AG09309 (cell line): ENCODE results near the gene LSM14B.

Experiments used
- DNase-seq: peaks from one replicate; pipeline ENCODE4 v3.0.0-alpha.2; 2010; ENCODE audit warnings: low read depth
- H3K4me3 ChIP-seq: 2 replicates; pipeline ENCODE4 v1.5.1; 2011; ENCODE audit warnings: mild to moderate bottlenecking, low read depth, low read length, moderate library complexity; ENCODE audit not compliant: control insufficient read depth
- TF ChIP-seq, protein P1 (sequence below): IDR thresholded peaks from 2 replicates; pipeline ENCODE4 v1.5.1; 2011; ENCODE audit warnings: mild to moderate bottlenecking, low read depth, low read length, inconsistent platforms; ENCODE audit not compliant: insufficient read depth, control insufficient read depth; ENCODE audit errors: missing control alignments

Gene LSM14B

DNA sequence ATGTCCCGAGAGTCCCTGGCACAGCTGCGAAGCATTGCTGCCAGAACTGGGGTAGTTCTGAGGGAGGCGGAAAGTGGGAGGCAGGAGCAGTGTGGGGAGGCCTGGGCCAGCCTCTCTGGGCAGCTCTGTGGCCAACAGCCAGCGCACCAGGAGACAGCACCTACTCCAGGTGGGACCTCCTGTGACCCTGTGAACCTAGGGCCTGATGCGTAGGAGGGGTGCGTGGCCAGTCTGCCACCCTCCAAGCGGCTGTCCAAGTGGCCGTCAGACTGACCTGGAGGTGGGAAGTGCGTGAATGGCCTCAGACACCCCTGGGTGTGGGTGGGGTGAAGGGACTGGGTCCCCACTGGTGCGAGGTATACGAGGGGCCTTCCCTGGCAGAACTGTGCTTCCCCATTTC lies 36.8 kb downstream of the LSM14B start:
- TF ChIP-seq, protein P1, sequence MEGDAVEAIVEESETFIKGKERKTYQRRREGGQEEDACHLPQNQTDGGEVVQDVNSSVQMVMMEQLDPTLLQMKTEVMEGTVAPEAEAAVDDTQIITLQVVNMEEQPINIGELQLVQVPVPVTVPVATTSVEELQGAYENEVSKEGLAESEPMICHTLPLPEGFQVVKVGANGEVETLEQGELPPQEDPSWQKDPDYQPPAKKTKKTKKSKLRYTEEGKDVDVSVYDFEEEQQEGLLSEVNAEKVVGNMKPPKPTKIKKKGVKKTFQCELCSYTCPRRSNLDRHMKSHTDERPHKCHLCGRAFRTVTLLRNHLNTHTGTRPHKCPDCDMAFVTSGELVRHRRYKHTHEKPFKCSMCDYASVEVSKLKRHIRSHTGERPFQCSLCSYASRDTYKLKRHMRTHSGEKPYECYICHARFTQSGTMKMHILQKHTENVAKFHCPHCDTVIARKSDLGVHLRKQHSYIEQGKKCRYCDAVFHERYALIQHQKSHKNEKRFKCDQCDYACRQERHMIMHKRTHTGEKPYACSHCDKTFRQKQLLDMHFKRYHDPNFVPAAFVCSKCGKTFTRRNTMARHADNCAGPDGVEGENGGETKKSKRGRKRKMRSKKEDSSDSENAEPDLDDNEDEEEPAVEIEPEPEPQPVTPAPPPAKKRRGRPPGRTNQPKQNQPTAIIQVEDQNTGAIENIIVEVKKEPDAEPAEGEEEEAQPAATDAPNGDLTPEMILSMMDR, result no peak
- no peak for DNase-seq
- no peak overlapping the region for H3K4me3 ChIP-seq

- no peak for DNase-seq
- TF ChIP-seq, protein P1, result no peak
- no peak overlapping the region for H3K4me3 ChIP-seq
These were observed 37.6 kb downstream of the LSM14B start for GRCh38 chr20:62159839-62160238.

GRCh38 chr20:62160253-62160652 lies 38.0 kb downstream of the LSM14B start:
- TF ChIP-seq, protein P1, result no peak
- no peak overlapping the region for H3K4me3 ChIP-seq

DNA sequence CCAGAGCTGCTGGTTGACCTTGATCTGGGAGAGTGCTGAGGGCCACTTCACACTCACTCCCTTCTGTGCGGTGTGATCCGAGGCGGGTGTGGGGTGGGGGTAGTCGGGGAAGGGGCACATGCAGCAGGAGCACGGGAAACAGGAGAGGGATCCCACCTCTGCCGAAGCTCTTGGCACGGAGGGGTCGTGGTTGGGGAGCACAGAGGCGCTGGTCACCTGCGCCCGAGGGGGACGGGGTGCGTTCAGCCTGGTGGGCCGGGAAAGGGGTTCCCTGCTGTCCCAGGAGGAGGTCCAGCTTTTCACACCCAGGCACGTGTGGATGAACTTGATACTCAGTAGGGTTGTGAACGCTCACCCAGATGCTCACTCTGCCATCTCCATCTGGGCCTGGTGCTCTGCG lies 38.6 kb downstream of the LSM14B start:
- TF ChIP-seq, protein P1, result no peak
- no peak for DNase-seq
- no peak overlapping the region for H3K4me3 ChIP-seq

More at GRCh38 chr20:62160253-62160652, 38.0 kb downstream of the LSM14B start:
- DNase-seq, result no peak

DNA sequence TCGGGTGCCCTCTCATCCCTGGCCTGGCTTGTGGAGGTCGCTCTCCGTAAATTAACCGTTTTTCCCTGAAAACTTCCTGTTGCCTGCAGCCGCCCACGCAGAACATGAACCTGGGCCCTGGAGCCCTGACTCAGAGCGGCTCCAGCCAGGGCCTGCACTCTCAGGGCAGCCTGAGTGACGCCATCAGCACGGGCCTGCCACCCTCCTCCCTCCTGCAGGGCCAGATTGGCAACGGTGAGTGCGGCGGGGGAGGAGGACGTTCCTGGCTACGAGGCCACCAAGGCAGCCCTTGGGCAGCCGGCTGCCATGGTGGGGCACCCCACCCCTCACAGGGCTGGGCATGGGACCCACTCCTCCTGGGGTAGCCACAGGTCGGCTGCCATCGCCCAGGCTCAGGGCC lies 39.1 kb downstream of the LSM14B start:
- TF ChIP-seq, protein P1, result no peak
- DNase-seq, result no peak
- H3K4me3 ChIP-seq, result no peak overlapping the region

DNA sequence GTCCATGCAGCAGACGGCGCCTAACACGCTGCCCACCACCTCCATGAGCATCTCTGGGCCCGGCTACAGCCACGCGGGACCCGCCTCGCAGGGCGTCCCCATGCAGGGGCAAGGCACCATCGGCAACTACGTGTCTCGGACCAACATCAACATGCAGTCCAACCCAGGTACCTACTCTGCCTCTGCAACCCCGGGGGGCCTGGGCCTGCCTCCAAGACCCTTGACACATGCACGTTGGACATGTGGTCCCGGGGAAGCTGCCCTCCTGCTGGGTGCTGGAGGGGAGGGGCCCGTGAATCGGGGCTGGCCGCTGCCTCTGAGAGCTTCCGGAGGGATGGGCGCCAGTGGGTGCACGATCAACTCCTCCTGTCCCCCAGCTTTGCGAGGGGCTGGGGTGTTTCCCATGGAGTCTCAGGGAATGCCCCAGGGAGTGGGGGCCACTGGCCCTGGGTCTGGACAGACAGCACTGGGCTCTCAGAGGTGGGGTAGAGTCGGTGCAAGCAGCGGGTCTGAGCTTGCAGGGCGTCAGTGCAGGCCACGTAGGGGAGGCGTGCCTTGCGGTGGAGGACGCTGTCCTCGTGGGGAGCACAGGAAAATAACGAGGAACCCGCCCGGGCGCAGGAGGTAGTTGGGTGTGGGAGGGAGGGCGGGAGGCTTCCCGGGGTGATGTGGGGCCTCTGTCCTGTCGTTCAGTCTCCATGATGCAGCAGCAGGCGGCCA lies 40.6 kb downstream of the LSM14B start:
- TF ChIP-seq, protein P1, result no peak
- H3K4me3 ChIP-seq, result no peak overlapping the region
- no peak for DNase-seq
